ENCODE data around the gene LENEP.
A peak's percentile ranks its signal among the peaks of the same experiment; 100 is the strongest.

LENEP gene, protein sequence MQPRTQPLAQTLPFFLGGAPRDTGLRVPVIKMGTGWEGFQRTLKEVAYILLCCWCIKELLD

DNA sequence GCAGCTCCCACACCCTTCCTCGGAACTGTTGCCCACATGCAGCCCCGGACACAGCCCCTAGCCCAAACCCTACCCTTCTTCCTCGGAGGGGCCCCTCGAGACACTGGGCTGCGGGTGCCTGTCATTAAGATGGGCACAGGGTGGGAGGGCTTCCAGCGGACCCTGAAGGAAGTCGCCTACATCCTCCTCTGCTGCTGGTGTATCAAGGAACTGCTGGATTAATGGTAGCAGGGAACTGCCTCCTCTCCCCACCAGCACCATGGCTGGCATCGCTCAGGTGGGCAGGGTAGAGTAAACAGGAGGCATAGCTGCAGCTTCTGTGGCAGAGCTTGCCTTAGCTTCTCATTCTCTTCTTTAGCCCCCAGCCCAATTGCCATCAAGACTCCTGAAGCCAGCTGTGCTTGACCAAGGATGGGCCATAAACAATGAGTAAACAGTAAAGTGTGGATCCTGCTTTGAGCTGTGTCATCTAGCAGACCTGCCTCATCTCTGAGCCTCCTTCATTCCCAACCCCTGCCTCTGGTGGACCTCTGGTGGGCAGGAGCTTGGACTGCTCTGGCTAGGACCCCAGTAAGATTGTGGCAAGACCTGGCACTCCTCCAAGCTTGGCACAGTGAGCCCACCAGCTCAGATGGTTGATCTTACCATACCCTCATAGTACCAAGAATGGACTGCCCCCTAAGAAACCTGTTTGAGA is at the start of gene LENEP:
Gene LENEP (plus strand): TSS at position 15 of the 697 bp plus-strand sequence. CDS start 22 bp downstream, at position 37.
- Mint-ChIP-seq H3K9me3 (no peaks in the 10 kb centered on the region), H3K4me1 (peaks cover 36% of the 10 kb centered on the region), H3K4me3 (no peak within 1 kb of the TSS), H3K27ac (no peak within 1 kb of the TSS), H3K36me3 (peaks cover 7% of the 10 kb centered on the region), H3K27me3 (no peaks in the 10 kb centered on the region)

DNA sequence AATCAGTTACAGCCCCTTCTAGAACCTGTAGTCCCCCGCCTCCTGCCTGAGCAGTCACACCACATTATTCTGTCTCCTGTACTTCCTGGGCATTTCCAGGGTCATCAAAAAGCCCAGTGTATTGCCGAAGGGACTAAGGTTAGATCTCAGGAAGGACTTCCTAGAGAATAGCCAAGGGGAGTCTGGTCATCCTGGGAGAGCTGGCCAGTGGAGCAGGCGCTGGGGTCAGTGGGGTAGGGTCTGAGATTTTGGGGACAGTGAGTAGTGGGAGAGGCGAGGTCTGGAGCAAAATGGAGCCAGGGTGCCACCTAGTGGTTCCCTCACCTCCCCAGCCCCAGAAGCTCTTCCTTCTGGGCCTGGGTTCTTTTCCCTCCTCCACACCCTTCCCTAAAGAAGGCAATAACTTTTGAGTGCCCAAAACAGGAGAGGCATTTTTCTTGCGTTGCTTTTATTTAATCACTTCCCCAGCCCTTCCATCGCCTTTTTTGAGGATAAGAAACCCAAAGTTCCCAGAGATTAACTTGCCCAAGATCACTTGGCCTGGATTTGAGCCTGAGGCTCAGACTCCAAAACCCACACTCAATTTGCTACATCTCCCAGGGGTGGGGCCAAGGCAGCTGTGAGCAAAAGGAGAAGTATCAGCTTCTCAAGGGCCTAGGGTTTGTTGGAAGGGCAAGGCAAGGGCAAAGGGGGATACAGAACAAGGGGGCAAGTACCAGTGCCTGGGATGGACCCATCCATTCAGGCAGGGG is 49.6 kb upstream of the LENEP start:
- no peak overlapping the region for H3K4me3 Mint-ChIP-seq
- H3K4me1 Mint-ChIP-seq, result peaks cover 46% of the 10 kb centered on the region
- H3K9me3 Mint-ChIP-seq, result no peaks in the 10 kb centered on the region
- H3K27me3 Mint-ChIP-seq, result no peaks in the 10 kb centered on the region
- peaks cover 7% of the 10 kb centered on the region for H3K36me3 Mint-ChIP-seq
- H3K27ac Mint-ChIP-seq, result peak overlapping the region; percentile 80

DNA sequence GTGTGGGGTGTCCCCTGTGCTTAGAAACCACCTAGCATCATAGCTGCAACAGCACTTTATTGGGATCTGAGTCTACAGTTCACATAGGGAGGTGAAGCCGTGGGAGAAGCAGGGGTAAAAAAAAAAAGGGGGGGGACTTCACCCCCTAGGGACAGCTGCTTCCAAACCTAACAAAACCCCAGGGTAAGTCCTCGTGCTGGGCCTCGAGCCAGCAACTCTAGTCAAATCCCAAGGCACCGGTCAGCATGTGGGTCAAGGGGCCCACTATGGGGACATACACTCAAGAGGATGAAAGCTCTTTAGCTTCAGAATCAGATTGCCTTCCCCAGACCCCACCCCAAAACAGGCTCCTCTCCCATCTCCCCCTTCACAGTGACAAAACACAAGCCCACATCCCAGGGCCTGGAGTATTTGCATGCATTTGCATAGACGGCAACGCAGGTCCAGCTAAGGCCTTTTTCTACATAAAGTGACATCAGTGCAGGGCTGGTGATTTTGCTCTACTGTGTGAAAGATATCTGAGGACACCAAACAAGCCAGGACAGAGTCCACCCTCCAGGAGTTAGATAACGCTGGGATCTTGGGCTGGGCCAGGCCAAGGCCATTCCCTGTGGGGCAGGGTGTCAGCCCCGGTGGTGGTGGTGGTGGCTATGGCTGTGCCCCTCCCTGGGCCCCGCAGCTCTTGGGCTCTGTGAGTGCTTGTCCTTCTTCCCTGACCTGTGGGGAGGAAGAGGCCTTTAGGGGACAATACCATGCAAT is 48.8 kb upstream of the LENEP start:
- H3K27me3 Mint-ChIP-seq, result no peaks in the 10 kb centered on the region
- no peaks in the 10 kb centered on the region for H3K9me3 Mint-ChIP-seq
- H3K4me1 Mint-ChIP-seq, result peaks cover 46% of the 10 kb centered on the region
- H3K36me3 Mint-ChIP-seq, result peaks cover 7% of the 10 kb centered on the region
- H3K4me3 Mint-ChIP-seq, result no peak overlapping the region
- H3K27ac Mint-ChIP-seq, result no peak overlapping the region

DNA sequence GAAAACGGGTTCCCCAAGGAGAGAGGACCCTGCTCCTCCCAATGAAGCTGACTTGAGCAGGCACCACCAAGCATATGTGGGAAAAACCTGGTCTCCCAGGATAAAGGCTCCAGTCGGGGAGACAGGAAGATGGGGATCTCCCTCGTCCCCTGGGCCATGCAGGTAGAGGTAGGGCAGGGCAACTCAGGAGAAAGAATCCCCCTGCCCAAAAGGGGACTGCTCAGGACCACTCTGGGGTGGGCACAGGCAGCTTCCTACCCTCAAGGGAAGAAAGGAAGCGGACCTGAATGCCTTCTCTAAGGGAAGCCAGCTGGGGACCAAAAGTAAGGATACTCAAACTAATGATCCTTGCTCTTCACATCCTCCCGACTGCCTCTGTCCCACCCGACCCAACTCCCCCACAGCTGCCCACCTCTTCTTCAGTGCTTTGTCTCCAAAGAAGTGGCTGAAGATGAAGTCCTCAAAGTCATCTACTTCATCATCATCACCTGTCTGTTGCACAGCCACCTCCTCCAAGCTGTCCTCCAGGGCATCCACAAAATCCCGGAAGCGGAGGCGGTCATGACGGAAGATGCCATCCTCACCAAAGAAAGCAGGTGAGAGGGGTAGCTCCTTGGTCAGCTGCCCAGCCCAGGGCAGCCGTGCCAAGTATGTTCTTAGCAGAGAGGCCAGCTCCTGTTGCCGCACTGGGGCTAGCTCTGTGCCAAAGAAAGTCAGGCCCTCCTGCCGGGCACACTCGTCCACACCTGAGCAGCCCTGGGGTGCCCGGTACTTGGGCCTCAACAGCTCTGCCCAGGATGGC is 48.0 kb upstream of the LENEP start:
- Mint-ChIP-seq H3K27ac (no peak overlapping the region), H3K4me1 (peaks cover 43% of the 10 kb centered on the region), H3K36me3 (peaks cover 7% of the 10 kb centered on the region)

DNA sequence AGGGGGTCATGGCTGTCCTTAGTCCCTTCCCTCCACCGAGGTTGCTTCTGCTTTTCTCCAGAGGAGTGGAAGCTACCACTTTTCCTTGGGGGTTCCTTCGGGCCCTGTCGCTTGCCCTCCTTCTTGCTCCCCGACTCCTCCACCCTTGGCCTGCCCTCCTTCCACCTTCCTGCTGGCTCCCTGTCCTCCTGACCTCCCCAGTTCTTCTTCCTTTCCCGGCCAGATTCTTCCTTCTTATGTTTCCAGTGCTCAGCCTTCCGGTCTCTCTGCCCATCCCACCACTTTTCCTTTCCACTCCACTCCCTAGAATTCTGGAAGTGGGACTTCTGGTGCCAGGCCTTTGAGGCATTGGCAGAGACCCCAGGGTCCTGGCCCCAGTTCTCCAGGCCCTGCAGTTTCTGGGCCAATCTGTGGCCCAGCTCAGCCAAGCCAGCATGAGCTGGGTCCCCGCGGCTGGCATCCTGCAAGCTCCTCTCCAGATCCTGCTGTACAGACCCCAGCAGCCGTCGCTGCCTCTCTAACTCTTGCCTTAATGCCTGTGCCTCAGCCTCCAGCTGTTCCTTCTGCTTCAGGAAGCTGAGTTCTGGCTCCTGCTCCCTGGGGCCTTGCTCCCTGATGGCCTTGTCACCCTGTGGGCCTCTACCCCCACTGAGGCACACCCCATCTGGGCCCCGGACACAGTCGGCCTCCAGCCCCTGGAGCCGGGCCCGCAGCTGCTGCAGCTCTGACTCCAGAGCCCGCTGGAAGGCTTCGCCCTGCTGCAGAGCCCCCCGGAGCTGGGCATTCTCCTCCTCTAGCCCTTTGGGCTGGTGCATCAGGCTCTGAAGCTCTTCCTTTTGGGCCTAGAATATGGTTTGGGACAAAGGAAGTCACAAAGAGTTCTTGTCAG is 47.2 kb upstream of the LENEP start:
- Mint-ChIP-seq H3K36me3 (peaks cover 11% of the 10 kb centered on the region), H3K27ac (peak overlapping the region; percentile 53), H3K4me3 (no peak overlapping the region), H3K27me3 (no peaks in the 10 kb centered on the region), H3K9me3 (no peaks in the 10 kb centered on the region), H3K4me1 (peaks cover 43% of the 10 kb centered on the region)

More for the DNA sequence above, 48.0 kb upstream of the LENEP start:
- no peak overlapping the region for H3K4me3 Mint-ChIP-seq
- H3K27me3 Mint-ChIP-seq, result no peaks in the 10 kb centered on the region
- H3K9me3 Mint-ChIP-seq, result no peaks in the 10 kb centered on the region

DNA sequence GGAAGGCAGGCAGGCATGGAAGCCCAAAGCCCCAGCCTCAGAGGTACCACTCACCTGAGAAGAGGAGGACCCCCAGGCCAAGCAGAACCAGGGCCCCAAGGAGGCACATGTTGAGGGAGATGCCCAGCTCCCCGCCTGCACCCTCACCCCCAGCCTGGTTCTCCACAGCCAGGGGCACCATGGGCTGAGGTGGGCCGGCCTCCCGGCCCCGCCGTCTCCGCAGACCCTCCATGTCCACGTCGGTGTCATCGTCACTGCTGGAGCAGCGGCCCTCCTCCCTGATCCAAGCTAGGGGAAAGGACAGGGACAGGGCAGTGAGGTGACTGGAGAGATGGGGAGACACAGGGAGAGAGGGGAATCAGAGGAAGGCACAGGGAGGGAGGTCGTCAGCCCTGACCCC is 45.3 kb upstream of the LENEP start:
- Mint-ChIP-seq H3K27me3 (no peaks in the 10 kb centered on the region), H3K9me3 (no peaks in the 10 kb centered on the region), H3K36me3 (peaks cover 11% of the 10 kb centered on the region), H3K4me1 (peaks cover 50% of the 10 kb centered on the region), H3K27ac (no peak overlapping the region), H3K4me3 (no peak overlapping the region)

DNA sequence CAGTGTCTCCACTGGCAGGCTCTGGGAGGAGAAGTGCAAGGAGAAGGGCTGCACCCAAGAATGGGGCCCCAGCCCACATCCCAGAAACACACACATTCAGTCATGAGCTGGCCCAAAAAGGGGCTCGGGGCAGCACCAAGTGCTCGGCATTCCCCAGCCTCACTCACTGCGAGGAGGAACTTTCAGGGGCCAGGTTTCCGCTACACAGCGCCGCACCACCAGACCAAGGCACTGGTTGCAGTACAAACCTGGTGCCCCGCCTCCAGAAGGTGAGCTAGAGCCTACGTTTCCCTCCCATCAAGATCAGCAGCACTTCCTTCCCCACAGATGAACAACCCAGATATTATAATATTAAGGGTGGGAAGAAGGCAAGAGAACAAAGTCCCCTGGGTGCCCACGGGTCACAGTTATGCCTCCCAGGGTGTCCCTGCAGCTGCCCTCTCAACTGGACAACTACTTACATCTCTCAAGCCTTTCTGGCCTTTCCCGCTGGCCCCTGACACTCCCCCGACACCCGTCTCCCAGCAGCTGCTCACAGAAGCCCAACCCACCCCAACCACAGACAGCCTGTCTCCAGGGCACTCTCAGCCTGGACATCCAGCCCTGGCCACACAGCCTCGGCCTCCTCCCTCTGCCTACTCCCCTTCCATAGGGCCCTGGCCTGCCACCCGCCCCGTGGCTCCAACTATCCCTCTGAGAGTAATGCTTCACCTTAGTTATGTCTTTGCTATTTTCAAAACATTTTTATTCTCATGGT is 41.3 kb upstream of the LENEP start:
- Mint-ChIP-seq H3K27me3 (no peaks in the 10 kb centered on the region), H3K36me3 (peaks cover 7% of the 10 kb centered on the region), H3K9me3 (no peaks in the 10 kb centered on the region), H3K27ac (peak overlapping the region; percentile 96), H3K4me1 (peaks cover 78% of the 10 kb centered on the region), H3K4me3 (peak overlapping the region; percentile 73)

DNA sequence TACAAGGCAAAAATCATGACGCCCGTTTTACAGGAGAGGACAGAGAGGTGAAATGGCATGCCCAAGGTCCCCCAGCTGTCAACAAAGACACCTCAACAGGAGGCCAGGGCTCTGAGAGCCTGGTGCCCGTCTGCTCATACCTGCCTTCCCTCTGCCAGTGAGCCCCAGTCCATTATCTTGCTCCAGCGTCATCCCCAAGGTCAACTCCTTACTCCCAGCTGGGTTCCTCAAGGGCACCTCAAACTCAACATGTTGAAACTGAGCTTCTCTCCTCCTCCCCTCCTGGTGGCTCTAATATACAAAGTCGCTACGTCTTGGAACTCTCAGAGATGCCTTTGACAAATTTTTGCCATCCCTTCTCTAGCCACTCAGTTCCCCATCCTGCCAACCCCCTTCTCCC is 40.7 kb upstream of the LENEP start:
- peaks cover 7% of the 10 kb centered on the region for H3K36me3 Mint-ChIP-seq

DNA sequence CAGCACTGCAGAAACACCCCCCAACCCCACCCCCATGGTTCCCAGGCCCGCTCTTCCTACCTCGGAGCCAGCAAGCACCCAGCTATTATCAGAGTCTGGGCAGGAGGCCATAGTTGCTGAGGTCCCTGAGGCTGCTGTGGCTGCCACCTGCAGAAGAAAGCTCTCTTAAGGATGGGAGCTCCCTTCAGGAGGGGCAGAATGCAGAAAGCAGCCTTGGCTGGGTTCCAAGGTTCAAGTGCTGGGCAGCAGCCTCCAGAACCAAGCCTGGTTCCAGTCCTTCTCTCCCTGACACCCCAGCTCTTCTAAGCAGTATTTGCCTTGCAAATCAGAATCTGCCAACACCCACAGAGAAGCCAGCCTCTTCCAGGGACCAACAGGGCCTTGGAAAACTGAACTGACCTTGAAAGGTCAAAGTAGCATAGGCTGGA is 39.8 kb upstream of the LENEP start:
- Mint-ChIP-seq H3K36me3 (peaks cover 8% of the 10 kb centered on the region), H3K4me3 (peak overlapping the region; percentile 97), H3K4me1 (peaks cover 87% of the 10 kb centered on the region), H3K27ac (peak overlapping the region; percentile 96), H3K9me3 (no peaks in the 10 kb centered on the region), H3K27me3 (no peaks in the 10 kb centered on the region)

More for the DNA sequence above, 40.7 kb upstream of the LENEP start:
- Mint-ChIP-seq H3K4me3 (peak overlapping the region; percentile 73), H3K4me1 (peaks cover 81% of the 10 kb centered on the region), H3K9me3 (no peaks in the 10 kb centered on the region), H3K27me3 (no peaks in the 10 kb centered on the region), H3K27ac (peak overlapping the region; percentile 96)

DNA sequence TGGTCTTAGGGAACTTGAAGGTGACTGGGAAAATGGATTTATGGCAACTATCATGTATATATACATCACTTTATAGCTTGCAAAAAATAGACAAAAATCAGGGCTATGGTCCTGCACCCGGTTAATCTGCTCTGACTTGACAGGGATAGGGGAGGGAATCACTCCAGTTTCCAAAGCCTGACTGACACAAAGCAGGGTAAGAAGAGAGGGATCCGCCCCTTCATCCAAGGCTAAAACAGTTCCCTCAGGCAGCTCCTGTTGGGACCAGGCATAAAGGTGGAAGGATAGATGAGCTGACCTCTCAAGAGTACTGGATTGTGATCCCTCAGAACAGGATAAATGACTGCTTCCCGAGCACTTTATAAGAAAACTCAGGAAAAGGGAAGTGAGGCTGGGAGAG is 38.8 kb upstream of the LENEP start:
- Mint-ChIP-seq H3K4me1 (peaks cover 80% of the 10 kb centered on the region), H3K27me3 (no peaks in the 10 kb centered on the region), H3K36me3 (peaks cover 6% of the 10 kb centered on the region), H3K27ac (peak overlapping the region; percentile 96), H3K4me3 (peak overlapping the region; percentile 97), H3K9me3 (no peaks in the 10 kb centered on the region)

DNA sequence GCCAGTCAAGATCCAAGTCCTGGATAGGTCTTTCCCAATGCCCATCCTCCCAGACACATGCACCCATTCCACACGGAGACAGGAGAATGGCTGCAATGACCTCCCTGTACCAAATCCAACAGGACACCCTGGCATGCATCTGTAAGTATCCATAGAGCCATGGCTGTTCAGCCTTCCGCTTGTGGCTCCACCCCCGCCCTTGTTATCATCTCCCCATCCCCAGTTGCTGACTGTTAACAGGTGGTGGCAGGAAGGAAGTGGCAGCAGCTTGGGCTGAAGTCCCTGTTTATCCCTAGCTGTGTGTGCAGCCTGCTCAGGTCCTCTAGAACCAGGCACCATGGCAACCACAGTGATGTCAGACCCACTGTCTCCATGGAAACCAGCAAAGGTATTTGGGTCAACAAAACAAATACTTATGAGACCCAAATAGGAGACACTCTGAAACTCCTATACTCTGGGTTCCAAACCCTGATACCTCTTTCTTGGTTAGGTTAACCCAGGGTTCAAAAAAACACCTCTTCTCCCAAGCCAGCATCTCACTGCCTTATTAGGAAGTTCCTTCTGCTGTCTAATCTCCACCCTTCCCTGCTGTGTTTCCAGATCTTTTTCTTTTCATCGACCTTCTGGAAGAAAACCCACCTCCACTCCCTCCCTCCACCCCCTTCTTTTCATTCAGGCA is 38.2 kb upstream of the LENEP start:
- Mint-ChIP-seq H3K9me3 (no peaks in the 10 kb centered on the region), H3K27ac (peak overlapping the region; percentile 96)

DNA sequence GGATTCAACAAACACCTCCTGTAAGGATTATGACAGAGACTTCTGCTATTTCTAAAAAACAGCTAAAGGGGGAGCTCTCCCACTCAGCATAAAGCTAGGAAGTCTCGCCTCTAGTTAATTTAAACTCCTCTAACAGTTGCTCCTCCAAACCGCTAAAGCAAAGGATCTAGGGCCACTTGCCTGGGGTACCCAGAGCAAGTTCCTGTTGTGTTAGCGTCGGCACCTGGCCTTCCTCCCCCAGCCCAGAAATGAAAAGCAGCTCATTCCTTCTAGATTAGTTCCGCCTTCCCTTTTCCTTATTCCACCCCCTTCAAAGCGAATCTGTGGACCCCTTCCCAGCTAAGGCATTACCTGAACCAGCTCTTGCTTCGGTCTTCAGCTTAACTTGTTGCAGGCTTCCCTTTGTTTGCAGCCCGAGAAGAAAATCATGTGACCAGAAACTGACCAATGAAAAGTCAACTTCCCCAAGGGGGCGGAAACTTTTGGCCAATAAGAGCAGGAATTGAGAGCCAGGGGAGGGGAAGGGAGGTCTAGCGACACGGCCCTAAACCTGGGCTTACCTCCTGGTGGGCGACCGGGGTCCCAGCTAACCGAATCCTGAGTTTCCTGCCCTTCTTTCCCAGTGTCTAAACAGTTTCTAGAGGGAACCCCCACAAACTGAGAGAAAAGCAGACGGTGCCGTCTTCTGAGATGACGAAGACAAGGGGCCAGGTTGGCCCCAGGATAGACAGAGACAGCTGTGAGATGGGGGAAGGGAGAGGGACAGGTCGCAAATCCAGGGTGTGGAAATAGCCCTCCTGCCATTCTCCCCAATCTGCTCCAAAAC is 37.5 kb upstream of the LENEP start, which contains the start of gene PBXIP1:
Gene PBXIP1 (minus strand): TSS at position 382 of the 826 bp plus-strand sequence. CDS start 2,378 bp downstream, outside the sequence.
- peak within 1 kb of the TSS; percentile 96 for H3K27ac Mint-ChIP-seq
- peak within 1 kb of the TSS; percentile 97 for H3K4me3 Mint-ChIP-seq
- H3K27me3 Mint-ChIP-seq, result no peaks in the 10 kb centered on the region
- no peaks in the 10 kb centered on the region for H3K9me3 Mint-ChIP-seq
- H3K36me3 Mint-ChIP-seq, result peaks cover 2% of the 10 kb centered on the region
- peaks cover 81% of the 10 kb centered on the region for H3K4me1 Mint-ChIP-seq

More for the DNA sequence above, 38.2 kb upstream of the LENEP start:
- H3K4me3 Mint-ChIP-seq, result peak overlapping the region; percentile 97
- no peaks in the 10 kb centered on the region for H3K27me3 Mint-ChIP-seq
- peaks cover 80% of the 10 kb centered on the region for H3K4me1 Mint-ChIP-seq
- peaks cover 6% of the 10 kb centered on the region for H3K36me3 Mint-ChIP-seq
